ENCODE measurements around the gene SLC38A11.

Gene SLC38A11

DNA sequence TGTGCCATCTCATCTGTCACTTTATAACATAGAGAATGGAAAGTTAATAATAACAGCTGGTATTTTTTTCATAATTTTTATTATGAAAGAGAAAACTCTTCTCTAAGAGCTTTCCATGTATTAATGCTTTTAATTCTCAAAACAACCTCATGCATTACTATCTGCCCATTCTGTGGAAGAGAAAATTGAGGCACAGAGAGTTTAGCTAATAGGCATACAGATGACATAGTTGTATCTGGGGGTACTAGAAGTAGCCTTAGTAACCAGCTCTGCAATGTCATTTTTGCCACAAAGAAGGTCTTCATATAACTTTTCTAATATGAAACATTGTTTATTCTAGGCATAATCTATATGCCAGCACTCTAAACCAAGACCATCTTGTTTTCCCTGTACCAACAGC is 77.4 kb downstream of the SLC38A11 start:
- Histone ChIP-seq H3K4me1 (ENCODE audit: insufficient read depth, low read length, severe bottlenecking) (no peaks in the 10 kb centered on the region), H3K79me2 (ENCODE audit: insufficient read depth, low read length) (no peaks in the 10 kb centered on the region), H3K9me3 (ENCODE audit: low read length) (no peaks in the 10 kb centered on the region), H3K36me3 (ENCODE audit: insufficient read depth, low read length) (no peaks in the 10 kb centered on the region), H3K9me2 (ENCODE audit: low read depth, low read length) (no peaks in the 10 kb centered on the region), H3K9ac (ENCODE audit: low read length) (no peak overlapping the region), H3F3A (ENCODE audit: insufficient read depth, low read length) (no peaks in the 10 kb centered on the region), H2AFZ (ENCODE audit: low read length) (no peak overlapping the region), H3K4me3 (ENCODE audit: low read depth, low read length, poor library complexity, severe bottlenecking) (no peak overlapping the region), H3K27me3 (ENCODE audit: insufficient read depth, low read length) (no peaks in the 10 kb centered on the region), H3K27ac (ENCODE audit: low read depth, low read length, poor library complexity, severe bottlenecking) (no peak overlapping the region), H3K4me2 (ENCODE audit: low read length) (no peak overlapping the region), H4K20me1 (ENCODE audit: insufficient read depth, low read length) (no peaks in the 10 kb centered on the region)
- TF ChIP-seq EZH2 (IDR thresholded peaks at IDR 0.05; ENCODE audit: borderline replicate concordance, low read length) (no peak), CTCF (IDR thresholded peaks at IDR 0.05; ENCODE audit: low read length) (no peak)

DNA sequence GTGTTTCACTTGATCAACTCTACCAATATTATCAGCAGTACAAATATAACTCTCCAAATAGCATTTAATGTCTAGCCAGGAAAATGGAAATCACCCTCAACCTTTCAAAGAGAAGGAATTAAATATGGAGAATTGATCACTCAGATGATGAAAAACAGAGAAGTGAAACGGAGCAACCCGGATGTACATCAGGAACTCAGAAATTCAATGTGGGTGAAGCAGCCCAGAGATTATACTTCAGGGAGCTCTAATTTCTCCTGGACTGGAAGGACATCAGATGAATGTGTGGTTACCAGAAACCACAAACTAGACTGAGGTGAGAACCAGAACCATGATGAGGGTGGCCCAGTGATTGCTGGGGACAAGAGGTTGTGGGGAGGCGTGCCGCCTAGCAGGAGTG is 78.2 kb downstream of the SLC38A11 start:
- TF ChIP-seq CTCF (IDR thresholded peaks at IDR 0.05; ENCODE audit: low read length) (no peak), EZH2 (IDR thresholded peaks at IDR 0.05; ENCODE audit: borderline replicate concordance, low read length) (no peak)
- Histone ChIP-seq H2AFZ (ENCODE audit: low read length) (no peak overlapping the region), H3K27me3 (ENCODE audit: insufficient read depth, low read length) (no peaks in the 10 kb centered on the region), H3K36me3 (ENCODE audit: insufficient read depth, low read length) (no peaks in the 10 kb centered on the region), H4K20me1 (ENCODE audit: insufficient read depth, low read length) (no peaks in the 10 kb centered on the region), H3K4me1 (ENCODE audit: insufficient read depth, low read length, severe bottlenecking) (no peaks in the 10 kb centered on the region), H3K4me3 (ENCODE audit: low read depth, low read length, poor library complexity, severe bottlenecking) (no peak overlapping the region), H3K9me2 (ENCODE audit: low read depth, low read length) (no peaks in the 10 kb centered on the region), H3K27ac (ENCODE audit: low read depth, low read length, poor library complexity, severe bottlenecking) (no peak overlapping the region), H3K9ac (ENCODE audit: low read length) (no peak overlapping the region), H3F3A (ENCODE audit: insufficient read depth, low read length) (no peaks in the 10 kb centered on the region), H3K79me2 (ENCODE audit: insufficient read depth, low read length) (no peaks in the 10 kb centered on the region), H3K9me3 (ENCODE audit: low read length) (no peaks in the 10 kb centered on the region), H3K4me2 (ENCODE audit: low read length) (no peak overlapping the region)

DNA sequence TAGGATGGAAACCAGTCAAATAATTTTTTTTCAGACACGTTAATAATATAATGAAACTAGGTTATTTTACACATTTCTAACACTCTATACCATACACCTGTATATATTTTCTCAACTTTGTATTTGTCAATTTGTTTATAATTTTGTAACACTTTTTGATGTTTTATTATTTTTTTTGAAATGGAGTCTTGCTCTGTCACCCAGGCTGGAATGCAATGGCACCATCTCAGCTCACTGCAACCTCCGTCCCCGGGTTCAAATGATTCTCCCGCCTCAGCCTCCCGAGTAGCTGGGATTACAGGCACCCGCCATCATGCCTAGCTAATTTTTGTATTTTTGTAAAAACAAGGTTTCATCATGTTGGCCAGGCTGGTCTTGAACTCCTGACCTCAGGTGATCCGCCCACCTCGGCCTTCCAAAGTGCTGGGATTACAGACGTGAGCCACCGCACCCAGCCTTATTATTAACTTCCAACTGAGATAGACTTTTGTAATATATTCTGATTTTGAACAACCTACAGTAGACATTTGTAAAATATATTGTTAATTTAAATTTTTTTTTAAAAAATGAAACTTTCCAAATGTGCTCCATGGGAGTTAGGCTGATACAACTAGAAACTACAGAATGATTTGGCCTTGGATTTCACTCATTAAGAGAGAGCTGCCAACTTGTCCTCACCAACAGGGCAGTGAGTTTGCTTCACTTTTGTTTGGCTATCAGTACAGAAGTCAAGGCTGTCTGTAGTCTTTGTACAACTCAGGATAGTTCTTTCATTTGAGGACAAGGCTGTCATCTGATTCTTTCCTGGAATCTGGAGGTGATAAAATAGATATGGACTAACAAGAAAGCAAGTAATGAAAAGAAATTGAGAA is 79.8 kb downstream of the SLC38A11 start:
- no peak overlapping the region for H3K9ac ChIP-seq (ENCODE audit: low read length)

More for the DNA sequence above, 79.8 kb downstream of the SLC38A11 start:
- Histone ChIP-seq H4K20me1 (ENCODE audit: insufficient read depth, low read length) (no peaks in the 10 kb centered on the region), H3K27me3 (ENCODE audit: insufficient read depth, low read length) (no peaks in the 10 kb centered on the region), H3K4me3 (ENCODE audit: low read depth, low read length, poor library complexity, severe bottlenecking) (no peak overlapping the region), H3K79me2 (ENCODE audit: insufficient read depth, low read length) (no peaks in the 10 kb centered on the region), H3K9me3 (ENCODE audit: low read length) (no peaks in the 10 kb centered on the region), H3K4me2 (ENCODE audit: low read length) (no peak overlapping the region), H3K27ac (ENCODE audit: low read depth, low read length, poor library complexity, severe bottlenecking) (no peak overlapping the region), H3K9me2 (ENCODE audit: low read depth, low read length) (no peaks in the 10 kb centered on the region), H3K36me3 (ENCODE audit: insufficient read depth, low read length) (no peaks in the 10 kb centered on the region), H3K4me1 (ENCODE audit: insufficient read depth, low read length, severe bottlenecking) (no peaks in the 10 kb centered on the region), H2AFZ (ENCODE audit: low read length) (no peak overlapping the region), H3F3A (ENCODE audit: insufficient read depth, low read length) (no peaks in the 10 kb centered on the region)
- TF ChIP-seq CTCF (IDR thresholded peaks at IDR 0.05; ENCODE audit: low read length): no peak
- no peak for TF ChIP-seq EZH2 (IDR thresholded peaks at IDR 0.05; ENCODE audit: borderline replicate concordance, low read length)

Measured in OCI-LY1 (cell line).